ENCODE measurements around the gene THADA.

THADA gene

DNA sequence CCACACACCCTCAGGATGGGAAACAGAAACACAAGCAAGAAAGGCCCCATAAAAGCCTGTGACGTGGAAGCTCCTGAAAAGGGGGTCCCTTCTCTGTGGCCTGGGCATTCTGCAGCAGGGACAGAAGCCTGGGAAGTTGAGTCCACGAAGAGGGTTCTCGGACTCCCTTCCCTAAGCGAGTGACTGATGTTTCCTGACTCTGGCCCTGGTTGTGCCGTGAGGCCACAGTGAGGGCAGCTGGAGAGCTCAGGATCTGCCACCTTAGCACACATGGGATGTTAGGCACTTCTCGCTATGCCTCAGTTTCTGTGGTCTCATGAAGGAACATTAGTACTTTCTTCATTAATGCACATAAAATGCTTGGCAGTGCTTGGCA, 282.2 kb downstream of the THADA start:
- no peaks in the 10 kb centered on the region for H3K36me3 ChIP-seq (ENCODE audit: insufficient read depth, low read length)
- no peaks in the 10 kb centered on the region for H3K27me3 ChIP-seq (ENCODE audit: insufficient read depth, low read length)
- H3K79me2 ChIP-seq (ENCODE audit: control insufficient read depth, insufficient read depth, low read length, unreplicated experiment), result no peaks in the 10 kb centered on the region
- no peak overlapping the region for H2AFZ ChIP-seq (ENCODE audit: low read length, unreplicated experiment)
- no peak overlapping the region for H3K4me3 ChIP-seq (ENCODE audit: low read depth, low read length)
- H3K4me1 ChIP-seq (ENCODE audit: control insufficient read depth, insufficient read depth, low read length, unreplicated experiment), result peaks cover 38% of the 10 kb centered on the region
- H3K27ac ChIP-seq (ENCODE audit: low read depth, low read length), result no peak overlapping the region

DNA sequence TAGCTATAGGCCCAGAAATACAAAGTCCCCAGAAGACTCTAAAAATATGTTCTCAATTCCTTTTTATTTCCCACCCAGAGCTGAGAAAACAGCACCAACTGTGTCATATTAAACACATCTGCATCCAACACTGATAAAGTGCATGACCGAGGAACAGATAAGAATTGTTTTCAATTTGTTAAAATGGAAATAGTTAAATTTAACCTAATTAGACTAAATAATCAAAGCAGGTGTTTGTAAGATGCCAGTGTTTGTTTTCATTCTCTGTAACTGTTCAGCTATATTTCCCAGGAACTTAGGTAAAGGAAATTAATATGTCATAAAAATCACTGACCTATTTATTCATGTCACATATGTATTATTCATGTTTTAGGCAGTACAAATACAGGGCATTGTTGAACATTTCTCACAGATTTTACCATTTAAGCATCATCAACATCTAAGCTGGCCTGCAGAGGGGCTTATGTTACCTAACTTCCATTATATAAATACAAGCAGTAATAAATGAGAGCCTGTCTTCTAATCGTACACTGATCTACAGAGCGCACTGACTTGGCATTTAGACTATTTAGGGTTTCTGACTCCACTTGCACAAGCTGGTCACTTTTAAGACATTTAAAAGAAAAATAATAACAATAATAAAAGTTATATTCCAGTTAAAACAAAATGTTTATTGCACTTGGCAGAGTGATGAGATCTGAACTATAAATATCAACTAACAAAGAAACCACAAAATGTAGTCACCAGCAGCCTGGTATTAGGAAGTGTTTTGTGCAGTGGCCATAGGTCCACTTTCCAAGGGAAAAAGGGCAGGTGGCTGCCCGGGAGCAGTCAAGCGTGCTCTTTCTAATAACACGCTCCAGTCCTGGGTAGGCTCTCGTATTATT, 282.8 kb downstream of the THADA start:
- H3K36me3 ChIP-seq (ENCODE audit: insufficient read depth, low read length), result no peaks in the 10 kb centered on the region
- H2AFZ ChIP-seq (ENCODE audit: low read length, unreplicated experiment), result no peak overlapping the region
- H3K4me3 ChIP-seq (ENCODE audit: low read depth, low read length), result no peak overlapping the region
- no peaks in the 10 kb centered on the region for H3K27me3 ChIP-seq (ENCODE audit: insufficient read depth, low read length)
- H3K79me2 ChIP-seq (ENCODE audit: control insufficient read depth, insufficient read depth, low read length, unreplicated experiment), result no peaks in the 10 kb centered on the region
- peak overlapping the region; percentile 58 for H3K27ac ChIP-seq (ENCODE audit: low read depth, low read length)
- H3K4me1 ChIP-seq (ENCODE audit: control insufficient read depth, insufficient read depth, low read length, unreplicated experiment), result peaks cover 33% of the 10 kb centered on the region

GRCh38 chr2:43311276-43311675, 284.6 kb downstream of the THADA start:
- peaks cover 25% of the 10 kb centered on the region for H3K4me1 ChIP-seq (ENCODE audit: control insufficient read depth, insufficient read depth, low read length, unreplicated experiment)
- no peaks in the 10 kb centered on the region for H3K36me3 ChIP-seq (ENCODE audit: insufficient read depth, low read length)
- no peak overlapping the region for H3K27ac ChIP-seq (ENCODE audit: low read depth, low read length)
- no peak overlapping the region for H2AFZ ChIP-seq (ENCODE audit: low read length, unreplicated experiment)
- H3K4me3 ChIP-seq (ENCODE audit: low read depth, low read length), result no peak overlapping the region
- no peaks in the 10 kb centered on the region for H3K27me3 ChIP-seq (ENCODE audit: insufficient read depth, low read length)
- H3K79me2 ChIP-seq (ENCODE audit: control insufficient read depth, insufficient read depth, low read length, unreplicated experiment), result no peaks in the 10 kb centered on the region

- peaks cover 30% of the 10 kb centered on the region for H3K4me1 ChIP-seq (ENCODE audit: control insufficient read depth, insufficient read depth, low read length, unreplicated experiment)
- no peaks in the 10 kb centered on the region for H3K27me3 ChIP-seq (ENCODE audit: insufficient read depth, low read length)
- no peaks in the 10 kb centered on the region for H3K36me3 ChIP-seq (ENCODE audit: insufficient read depth, low read length)
These were observed 285.9 kb downstream of the THADA start for GRCh38 chr2:43309935-43310334.

GRCh38 chr2:43307973-43308372, 287.9 kb downstream of the THADA start:
- Histone ChIP-seq H3K27me3 (ENCODE audit: insufficient read depth, low read length) (no peaks in the 10 kb centered on the region), H3K4me3 (ENCODE audit: low read depth, low read length) (no peak overlapping the region), H3K4me1 (ENCODE audit: control insufficient read depth, insufficient read depth, low read length, unreplicated experiment) (peaks cover 17% of the 10 kb centered on the region), H2AFZ (ENCODE audit: low read length, unreplicated experiment) (no peak overlapping the region), H3K79me2 (ENCODE audit: control insufficient read depth, insufficient read depth, low read length, unreplicated experiment) (no peaks in the 10 kb centered on the region), H3K36me3 (ENCODE audit: insufficient read depth, low read length) (no peaks in the 10 kb centered on the region), H3K27ac (ENCODE audit: low read depth, low read length) (no peak overlapping the region)

More at GRCh38 chr2:43309935-43310334, 285.9 kb downstream of the THADA start:
- Histone ChIP-seq H3K79me2 (ENCODE audit: control insufficient read depth, insufficient read depth, low read length, unreplicated experiment) (no peaks in the 10 kb centered on the region), H3K4me3 (ENCODE audit: low read depth, low read length) (no peak overlapping the region), H3K27ac (ENCODE audit: low read depth, low read length) (no peak overlapping the region), H2AFZ (ENCODE audit: low read length, unreplicated experiment) (no peak overlapping the region)

DNA sequence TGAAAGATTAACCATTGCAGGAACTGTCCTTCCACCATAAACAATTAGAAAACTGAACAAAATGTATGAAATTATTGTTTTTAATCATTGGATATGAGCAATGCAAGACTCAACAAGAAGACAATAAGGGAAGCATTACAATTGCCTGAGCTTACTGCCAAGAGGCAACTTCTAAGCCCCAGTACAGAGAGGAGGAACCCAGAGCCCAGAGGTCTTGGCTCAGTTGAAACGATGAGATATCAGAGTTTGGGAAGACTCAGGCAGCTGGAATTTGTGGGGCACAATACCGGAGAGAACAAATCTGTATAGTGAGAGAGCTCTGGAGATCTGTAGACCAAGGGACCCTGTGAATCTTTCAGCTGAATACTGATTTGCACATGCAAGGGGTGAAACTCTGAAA, 288.8 kb downstream of the THADA start:
- H3K79me2 ChIP-seq (ENCODE audit: control insufficient read depth, insufficient read depth, low read length, unreplicated experiment), result no peaks in the 10 kb centered on the region
- H3K4me3 ChIP-seq (ENCODE audit: low read depth, low read length), result no peak overlapping the region
- no peak overlapping the region for H2AFZ ChIP-seq (ENCODE audit: low read length, unreplicated experiment)
- no peaks in the 10 kb centered on the region for H3K36me3 ChIP-seq (ENCODE audit: insufficient read depth, low read length)
- H3K4me1 ChIP-seq (ENCODE audit: control insufficient read depth, insufficient read depth, low read length, unreplicated experiment), result peaks cover 9% of the 10 kb centered on the region
- H3K27me3 ChIP-seq (ENCODE audit: insufficient read depth, low read length), result no peaks in the 10 kb centered on the region
- no peak overlapping the region for H3K27ac ChIP-seq (ENCODE audit: low read depth, low read length)

- H3K36me3 ChIP-seq (ENCODE audit: insufficient read depth, low read length), result no peaks in the 10 kb centered on the region
- H3K27me3 ChIP-seq (ENCODE audit: insufficient read depth, low read length), result no peaks in the 10 kb centered on the region
- no peak overlapping the region for H3K4me3 ChIP-seq (ENCODE audit: low read depth, low read length)
- H3K27ac ChIP-seq (ENCODE audit: low read depth, low read length), result no peak overlapping the region
- no peaks in the 10 kb centered on the region for H3K79me2 ChIP-seq (ENCODE audit: control insufficient read depth, insufficient read depth, low read length, unreplicated experiment)
- H3K4me1 ChIP-seq (ENCODE audit: control insufficient read depth, insufficient read depth, low read length, unreplicated experiment), result peaks cover 8% of the 10 kb centered on the region
- no peak overlapping the region for H2AFZ ChIP-seq (ENCODE audit: low read length, unreplicated experiment)
These were observed 289.6 kb downstream of the THADA start for GRCh38 chr2:43306197-43306596.

GRCh38 chr2:43305517-43305916, 290.3 kb downstream of the THADA start:
- Histone ChIP-seq H3K27me3 (ENCODE audit: insufficient read depth, low read length) (no peaks in the 10 kb centered on the region), H3K4me3 (ENCODE audit: low read depth, low read length) (no peak overlapping the region), H3K27ac (ENCODE audit: low read depth, low read length) (peak overlapping the region; percentile 52), H2AFZ (ENCODE audit: low read length, unreplicated experiment) (no peak overlapping the region), H3K4me1 (ENCODE audit: control insufficient read depth, insufficient read depth, low read length, unreplicated experiment) (peaks cover 5% of the 10 kb centered on the region), H3K36me3 (ENCODE audit: insufficient read depth, low read length) (no peaks in the 10 kb centered on the region), H3K79me2 (ENCODE audit: control insufficient read depth, insufficient read depth, low read length, unreplicated experiment) (no peaks in the 10 kb centered on the region)

- Histone ChIP-seq H2AFZ (ENCODE audit: low read length, unreplicated experiment) (no peak overlapping the region), H3K4me1 (ENCODE audit: control insufficient read depth, insufficient read depth, low read length, unreplicated experiment) (peaks cover 5% of the 10 kb centered on the region), H3K79me2 (ENCODE audit: control insufficient read depth, insufficient read depth, low read length, unreplicated experiment) (no peaks in the 10 kb centered on the region), H3K27me3 (ENCODE audit: insufficient read depth, low read length) (no peaks in the 10 kb centered on the region), H3K36me3 (ENCODE audit: insufficient read depth, low read length) (no peaks in the 10 kb centered on the region), H3K27ac (ENCODE audit: low read depth, low read length) (peak overlapping the region; percentile 52), H3K4me3 (ENCODE audit: low read depth, low read length) (no peak overlapping the region)
These were observed 290.8 kb downstream of the THADA start for GRCh38 chr2:43305012-43305411.

GRCh38 chr2:43303889-43304288, 291.9 kb downstream of the THADA start:
- H3K4me1 ChIP-seq (ENCODE audit: control insufficient read depth, insufficient read depth, low read length, unreplicated experiment), result peaks cover 5% of the 10 kb centered on the region
- H3K27ac ChIP-seq (ENCODE audit: low read depth, low read length), result no peak overlapping the region
- no peak overlapping the region for H2AFZ ChIP-seq (ENCODE audit: low read length, unreplicated experiment)
- no peaks in the 10 kb centered on the region for H3K36me3 ChIP-seq (ENCODE audit: insufficient read depth, low read length)
- H3K27me3 ChIP-seq (ENCODE audit: insufficient read depth, low read length), result no peaks in the 10 kb centered on the region
- no peaks in the 10 kb centered on the region for H3K79me2 ChIP-seq (ENCODE audit: control insufficient read depth, insufficient read depth, low read length, unreplicated experiment)
- H3K4me3 ChIP-seq (ENCODE audit: low read depth, low read length), result no peak overlapping the region

- peaks cover 5% of the 10 kb centered on the region for H3K4me1 ChIP-seq (ENCODE audit: control insufficient read depth, insufficient read depth, low read length, unreplicated experiment)
- H3K4me3 ChIP-seq (ENCODE audit: low read depth, low read length), result no peak overlapping the region
These were observed 292.8 kb downstream of the THADA start for GRCh38 chr2:43302961-43303494.

More at GRCh38 chr2:43302961-43303494, 292.8 kb downstream of the THADA start:
- Histone ChIP-seq H3K27ac (ENCODE audit: low read depth, low read length) (no peak overlapping the region), H3K36me3 (ENCODE audit: insufficient read depth, low read length) (no peaks in the 10 kb centered on the region), H3K27me3 (ENCODE audit: insufficient read depth, low read length) (no peaks in the 10 kb centered on the region), H3K79me2 (ENCODE audit: control insufficient read depth, insufficient read depth, low read length, unreplicated experiment) (no peaks in the 10 kb centered on the region), H2AFZ (ENCODE audit: low read length, unreplicated experiment) (no peak overlapping the region)
